Stimulated activated CD8-positive, alpha-beta memory T cell treated with anti-CD3 and anti-CD28 coated beads, Interleukin-7, amount 100 ng/mL, for 4 hours (primary cell): ENCODE measurements around the gene CPA2.
"Not testable (repeated sequence)": the region's sequence is repeated elsewhere in the genome, so short reads cannot be mapped to it uniquely, and the experiment has no call there.

Source experiments
- DNase-seq, 2 donors: peaks; one replicate each; pipeline ENCODE4 v3.0.0-alpha.2; 2020; ENCODE audit warnings: low read depth in 2 of 2

Gene CPA2

DNA sequence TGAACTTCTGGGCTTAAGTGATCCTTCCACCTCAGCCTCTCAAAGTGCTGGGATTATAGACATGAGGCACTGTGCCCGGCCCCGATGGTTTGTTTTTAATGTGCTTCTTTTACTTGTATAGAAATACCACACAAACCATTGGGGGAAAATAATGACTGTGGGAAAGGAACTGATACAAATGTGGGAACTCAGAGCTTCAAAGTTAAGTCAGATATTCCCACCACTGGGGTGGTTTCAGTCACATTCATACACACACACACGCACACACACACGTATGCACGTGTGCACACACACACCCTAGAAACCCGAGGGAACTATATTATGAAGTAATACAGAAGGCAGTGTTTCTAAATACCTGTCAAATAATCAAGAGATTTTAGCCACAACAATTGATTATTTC is 43.3 kb downstream of the CPA2 start:
- no peak for DNase-seq

DNA sequence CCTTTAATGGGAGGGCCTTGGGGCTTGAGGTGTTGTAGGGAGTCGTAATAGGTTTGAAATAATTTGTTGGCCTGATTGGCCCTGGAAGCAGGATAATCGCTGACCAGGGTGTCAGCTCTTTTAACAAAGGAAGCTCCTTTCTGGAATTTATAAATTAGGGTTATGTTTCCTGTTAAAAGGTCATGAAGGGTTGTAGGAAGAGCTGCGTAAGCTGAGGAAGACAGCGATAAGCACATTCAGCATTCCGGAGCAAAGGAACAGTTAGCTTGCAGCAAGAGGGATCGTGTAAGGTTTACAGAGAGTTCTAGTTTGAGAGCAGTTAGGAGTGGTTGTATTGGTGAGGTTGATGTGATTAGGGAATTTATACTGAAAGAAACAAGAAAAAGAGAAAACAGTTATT is 47.6 kb downstream of the CPA2 start:
- no peak for DNase-seq

DNA sequence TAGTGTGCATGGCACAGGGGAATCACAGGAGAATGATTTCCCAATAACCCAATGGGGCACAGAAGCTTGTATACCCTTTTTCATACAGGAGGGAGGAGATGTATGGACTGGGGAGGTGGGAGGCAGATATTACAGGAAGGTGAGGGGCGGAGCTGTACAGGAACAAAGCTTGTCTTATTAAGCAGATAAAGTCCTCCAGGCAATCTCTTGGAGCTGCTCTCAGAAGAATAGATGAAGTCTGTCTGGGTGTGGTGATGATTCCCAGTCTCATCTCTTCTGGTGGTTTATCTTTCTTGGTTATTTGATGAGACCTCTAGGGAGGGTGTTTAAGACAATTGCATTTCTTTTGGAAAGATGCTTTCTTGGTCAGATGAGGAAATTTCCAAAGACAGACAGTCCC is 52.9 kb downstream of the CPA2 start:
- no peak for DNase-seq

DNA sequence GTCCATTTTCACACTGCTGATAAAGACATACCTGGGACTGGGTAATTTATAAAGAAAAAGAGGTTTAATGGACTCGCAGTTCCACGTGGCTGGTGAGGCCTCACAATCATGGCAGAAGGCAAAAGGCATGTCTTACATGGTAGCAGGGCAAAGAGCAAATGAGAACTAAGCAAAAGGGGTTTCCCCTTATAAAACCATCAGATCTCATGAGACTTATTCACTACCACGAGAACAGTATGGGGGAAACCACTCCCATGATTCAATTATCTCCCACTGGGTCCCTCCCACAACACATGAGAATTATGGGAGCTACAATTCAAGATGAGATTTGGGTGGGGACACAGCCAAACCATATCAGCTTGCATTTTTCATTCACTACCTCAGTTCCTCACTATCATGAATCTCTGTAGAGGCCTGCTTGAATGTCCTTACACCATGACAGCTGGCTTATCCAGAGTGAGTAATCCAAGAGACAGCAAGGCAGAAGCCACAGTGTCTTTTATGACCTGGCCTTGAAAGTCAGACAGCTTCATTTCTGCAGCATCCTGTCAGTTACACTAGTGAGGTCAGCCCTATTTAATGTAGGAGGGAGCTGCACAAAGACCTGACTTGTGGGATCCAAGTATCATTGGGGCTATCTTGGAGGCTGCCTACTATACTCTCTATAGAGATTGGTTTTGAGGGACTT is 55.0 kb downstream of the CPA2 start:
- not testable (repeated sequence) for DNase-seq

DNA sequence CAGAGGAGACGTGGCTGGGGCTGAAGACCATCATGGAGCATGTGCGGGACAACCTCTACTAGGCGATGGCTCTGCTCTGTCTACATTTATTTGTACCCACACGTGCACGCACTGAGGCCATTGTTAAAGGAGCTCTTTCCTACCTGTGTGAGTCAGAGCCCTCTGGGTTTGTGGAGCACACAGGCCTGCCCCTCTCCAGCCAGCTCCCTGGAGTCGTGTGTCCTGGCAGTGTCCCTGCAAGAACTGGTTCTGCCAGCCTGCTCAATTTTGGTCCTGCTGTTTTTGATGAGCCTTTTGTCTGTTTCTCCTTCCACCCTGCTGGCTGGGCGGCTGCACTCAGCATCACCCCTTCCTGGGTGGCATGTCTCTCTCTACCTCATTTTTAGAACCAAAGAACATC is 56.0 kb downstream of the CPA2 start:
- DNase-seq = no peak

DNA sequence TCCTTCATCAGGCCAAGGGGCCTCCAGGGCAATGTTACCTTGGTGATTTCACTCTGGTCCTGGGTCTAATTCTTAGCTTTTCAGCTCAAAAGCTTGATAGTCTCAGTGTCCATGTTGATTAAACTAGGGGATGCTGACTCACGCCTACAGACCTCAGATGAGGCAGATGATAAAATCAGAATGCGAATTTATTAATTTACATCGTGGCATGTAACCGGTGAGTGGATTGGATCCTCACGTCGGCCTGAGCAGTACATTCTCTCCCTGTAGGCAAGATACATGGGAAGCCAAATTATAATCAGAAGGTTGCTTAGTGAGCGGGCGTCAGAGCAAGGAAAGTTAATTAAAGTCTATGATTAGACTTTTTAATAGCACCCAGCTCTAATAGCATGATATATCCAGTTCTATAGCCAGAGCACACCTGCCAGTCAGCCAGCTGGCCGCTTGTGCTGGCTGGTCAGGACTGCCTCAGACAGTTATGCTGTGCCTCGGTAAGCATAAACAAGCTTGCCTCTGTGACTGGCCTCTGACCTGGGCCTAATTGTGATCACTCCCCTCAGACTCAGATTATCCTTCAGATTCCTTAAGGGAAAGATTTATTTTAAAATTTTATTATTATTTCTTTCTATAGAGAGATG is 57.8 kb downstream of the CPA2 start:
- no peak for DNase-seq

DNA sequence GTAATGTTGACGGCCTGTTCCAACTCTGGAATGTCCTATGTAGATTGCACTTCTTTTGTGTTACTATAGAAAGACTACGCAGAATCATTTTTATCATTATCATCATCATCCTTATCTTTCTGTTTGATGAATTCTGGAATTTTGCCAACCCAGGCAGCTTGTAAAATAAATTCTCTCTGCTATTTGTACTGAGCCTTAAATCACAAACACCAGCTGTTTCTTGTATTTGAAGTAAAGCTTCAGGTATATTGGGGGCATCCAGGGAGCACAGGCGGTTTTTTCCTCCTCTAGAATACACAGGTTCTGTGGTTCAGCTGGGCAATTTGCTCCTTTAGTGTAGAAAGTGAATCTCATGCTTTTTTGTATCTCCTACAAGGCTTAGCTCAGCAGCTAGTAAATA is 63.0 kb downstream of the CPA2 start:
- DNase-seq = no peak

DNA sequence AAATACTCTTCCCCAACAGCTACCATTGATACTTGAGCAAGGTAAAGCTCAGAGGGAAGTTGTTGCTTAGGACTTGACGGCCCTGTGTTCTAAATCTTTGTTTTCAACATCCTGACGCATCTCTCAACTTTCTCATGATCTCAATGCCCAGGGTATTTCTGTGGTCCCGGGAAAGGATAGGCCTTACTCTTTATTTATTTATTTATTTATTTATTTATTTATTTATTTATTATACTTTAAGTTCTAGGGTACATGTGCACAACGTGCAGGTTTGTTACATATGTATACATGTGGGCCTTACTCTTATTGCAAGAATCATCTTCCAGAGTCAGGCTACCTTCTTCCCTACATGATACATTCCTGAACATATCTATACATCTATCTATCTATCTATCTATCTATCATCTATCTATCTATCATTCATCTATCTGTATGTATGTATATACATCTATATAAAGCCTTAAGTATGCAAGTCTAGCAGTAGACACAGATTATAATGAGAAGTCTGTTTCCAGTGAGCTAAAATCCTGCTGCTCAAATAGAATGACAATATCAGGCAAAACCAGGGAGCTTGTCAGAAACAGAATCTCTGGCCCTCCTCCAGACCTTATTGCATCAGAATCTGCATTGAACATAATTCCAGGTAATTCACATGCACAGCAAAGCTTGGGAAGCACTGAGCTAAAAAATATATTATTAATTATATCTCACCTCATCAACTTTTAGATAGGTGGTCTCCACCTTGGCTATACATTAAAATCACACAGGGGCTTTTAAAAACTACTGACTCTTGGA is 65.8 kb downstream of the CPA2 start:
- DNase-seq = no peak

DNA sequence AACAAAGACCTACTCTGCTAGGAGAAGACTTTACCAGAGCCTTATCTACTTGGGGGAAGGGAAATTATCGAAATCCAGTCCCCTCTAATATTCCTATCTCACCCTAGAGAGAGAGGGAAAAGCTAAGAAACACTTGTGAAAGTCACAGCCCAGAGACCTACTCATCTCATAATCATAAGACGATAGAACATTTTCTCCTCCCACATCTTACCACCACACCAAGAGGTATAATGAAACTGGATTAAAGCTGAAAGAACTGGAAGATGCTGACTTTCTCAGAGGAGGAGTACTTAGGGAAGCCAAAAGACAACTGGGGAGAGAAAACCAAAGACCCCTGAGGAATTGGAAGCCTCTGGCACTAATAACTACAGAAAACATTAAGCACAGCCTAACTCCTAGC is 67.2 kb downstream of the CPA2 start:
- no peak for DNase-seq

DNA sequence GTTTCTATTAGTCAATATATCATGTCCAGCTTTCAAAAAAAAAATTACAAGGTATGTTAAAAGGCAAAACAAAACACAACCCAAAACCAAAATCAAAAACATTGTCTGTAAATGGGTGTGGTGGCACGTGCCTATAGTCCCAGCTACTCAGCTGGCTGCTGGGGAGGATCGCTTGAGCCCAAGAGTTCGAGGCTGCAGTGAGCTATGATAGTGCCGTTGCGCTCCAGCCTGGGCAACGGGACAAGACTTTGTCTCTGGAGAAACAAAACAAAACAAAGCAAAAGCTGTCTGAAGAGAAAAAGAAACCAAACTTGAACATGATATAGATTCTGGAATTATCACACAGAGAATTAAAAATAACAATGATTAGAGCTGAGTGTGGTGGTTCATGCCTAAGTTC is 67.6 kb downstream of the CPA2 start:
- no peak for DNase-seq

DNA sequence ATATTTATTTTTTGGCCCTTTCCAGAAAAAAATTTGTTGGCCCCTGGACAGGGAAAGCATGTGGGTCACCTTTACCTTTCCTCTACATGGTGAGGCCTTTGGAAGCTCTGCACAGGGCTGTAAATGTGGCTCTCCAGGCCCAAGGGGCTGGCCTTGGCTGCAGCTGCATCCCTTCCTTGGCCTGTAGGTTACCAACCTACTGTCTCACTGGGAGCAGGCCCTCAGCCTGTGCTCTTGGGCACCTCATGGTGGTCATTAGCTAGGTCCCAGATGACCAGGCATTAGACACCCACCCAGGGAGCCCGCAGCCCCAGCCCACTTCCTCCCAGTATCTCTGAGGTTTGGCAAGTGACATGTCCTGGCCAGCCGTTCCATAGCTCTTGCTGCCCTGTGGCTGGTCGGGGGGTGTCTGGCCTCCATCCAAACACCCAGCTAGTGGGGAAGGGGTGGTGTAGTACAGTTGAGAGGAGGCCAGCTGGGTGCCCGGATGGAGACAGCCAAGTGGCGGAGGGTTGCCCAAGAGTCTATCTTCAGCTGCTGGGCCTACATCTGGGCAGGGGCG is 70.8 kb downstream of the CPA2 start:
- DNase-seq = no peak

DNA sequence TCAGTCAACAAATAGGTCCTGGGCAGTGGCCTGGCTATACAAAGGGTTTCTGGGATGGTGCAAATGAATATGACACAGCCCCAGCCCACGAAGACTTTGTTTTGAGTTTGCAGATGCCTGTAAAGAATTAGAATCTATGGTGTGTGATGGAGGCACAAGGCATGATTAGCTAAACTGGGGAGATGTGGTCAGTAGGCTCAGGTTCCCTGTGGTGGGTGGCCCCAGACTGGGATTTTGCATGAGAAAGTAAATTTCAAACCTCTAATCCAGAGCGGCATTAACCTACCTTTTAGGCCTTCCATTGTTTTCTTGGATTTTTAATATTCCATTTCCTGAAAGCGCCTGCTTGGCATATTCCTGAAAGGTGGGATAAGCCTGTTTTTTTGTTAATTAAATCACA is 71.6 kb downstream of the CPA2 start:
- no peak for DNase-seq
